Measurements from ENCODE around the gene AKAP14. TPM values are rescaled to one million over a fixed set of nuclear protein-coding genes. Genes with fewer than 3 reads are reported as not detected.

AKAP14 gene
- not detected in 2 replicates for total RNA-seq

GRCh38 chrX:119895843-119896326 is at the start of gene AKAP14:
AKAP14 (plus strand) TSS chrX:119895893; CDS start chrX:119903224, 7,331 bp downstream.

DNA sequence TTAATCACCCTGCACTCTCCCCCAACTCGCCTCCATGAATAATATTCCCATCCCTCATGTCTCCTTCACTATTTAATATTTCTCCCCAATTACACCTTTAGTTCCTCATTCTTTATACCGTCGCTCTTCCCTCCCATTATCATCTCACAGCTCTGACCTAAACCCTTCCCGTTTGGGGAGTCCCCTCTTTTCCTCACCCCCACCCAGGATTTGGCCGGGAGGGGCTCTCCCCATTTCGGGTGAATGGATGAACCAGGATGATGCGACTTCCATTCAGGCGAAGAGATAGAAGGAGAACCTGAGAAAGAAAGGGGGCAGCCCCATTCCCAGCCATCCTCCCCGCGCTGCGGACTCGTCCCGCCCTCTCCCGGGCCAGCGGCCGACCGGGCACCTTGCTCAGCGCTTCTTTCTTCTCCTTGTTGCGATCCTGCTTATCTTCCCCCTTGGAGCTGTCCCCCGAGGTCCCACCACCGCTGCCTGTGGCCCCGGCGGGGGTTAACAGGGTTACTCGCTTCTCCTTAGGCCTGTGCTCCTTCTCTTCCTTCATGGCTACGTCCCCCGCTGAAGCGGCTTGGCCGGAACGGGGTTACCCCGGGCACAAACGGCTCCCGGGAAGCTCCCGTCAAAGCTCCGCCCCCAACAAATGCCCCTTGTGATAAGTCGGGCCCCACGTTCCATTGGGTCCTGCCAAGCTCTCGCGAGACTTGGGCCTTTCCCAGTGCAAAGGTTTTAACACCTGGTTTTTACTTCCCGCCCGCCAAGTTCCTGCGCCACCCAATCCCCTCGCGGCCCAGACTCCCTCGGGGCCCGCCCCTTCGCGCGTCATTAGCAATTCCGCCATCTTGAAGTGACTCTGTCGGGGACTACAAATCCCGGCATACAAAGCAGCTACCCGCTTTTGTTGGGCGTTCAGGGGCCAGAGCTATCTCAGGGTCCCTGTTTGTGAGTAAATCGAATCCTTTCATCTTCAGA is 43.0 kb upstream of the AKAP14 start, which contains the start of gene UPF3B:
Gene UPF3B, minus strand, starts transcription at position 582 of the 972 bp plus-strand sequence. Its CDS starts 35 bp downstream, at position 547.

GRCh38 chrX:119871599-119872395 is 23.9 kb upstream of the AKAP14 start, which contains the start of the genes NDUFA1 and RNF113A:
NDUFA1 (plus strand) TSS chrX:119871832; CDS start chrX:119871912, 80 bp downstream.
RNF113A (minus strand) TSS chrX:119871733; CDS start chrX:119871613, 120 bp downstream.

GRCh38 chrX:119943185-119943988 is 47.7 kb downstream of the AKAP14 start, which contains the start of gene NKAP:
NKAP (minus strand) TSS chrX:119943751; CDS start chrX:119943605, 146 bp downstream.

Other genes with a start within 250 kb of the AKAP14 start
- 22.8 and 25.6 TPM in 2 replicates for gene SEPTIN6, start 202.7 kb upstream of the AKAP14 start, total RNA-seq
- gene SOWAHD, start 137.3 kb upstream of the AKAP14 start, total RNA-seq, result not detected in 2 replicates
- 7,955 and 8,879 TPM in 2 replicates for gene RPL39, start 104.3 kb upstream of the AKAP14 start, total RNA-seq
- 1.1 and 1.3 TPM in 2 replicates for gene UPF3B, start 42.9 kb upstream of the AKAP14 start, total RNA-seq
- 17.1 and 17.5 TPM in 2 replicates for gene RNF113A, start 24.2 kb upstream of the AKAP14 start, total RNA-seq
- 56.0 and 65.6 TPM in 2 replicates for gene NDUFA1, start 24.1 kb upstream of the AKAP14 start, total RNA-seq
- gene NKAP, start 47.9 kb downstream of the AKAP14 start, total RNA-seq, result 2.2 and 6.5 TPM in 2 replicates
- not detected in 2 replicates for gene RHOXF2B, start 181.8 kb downstream of the AKAP14 start, total RNA-seq
- gene RHOXF1, start 220.0 kb downstream of the AKAP14 start, total RNA-seq, result not detected in 2 replicates